ENCODE results near the gene PDCD11. TPM values are rescaled to one million over a fixed set of nuclear protein-coding genes. Genes with fewer than 3 reads are reported as not detected.

Gene PDCD11
- total RNA-seq, 4 donors from 2014 or later = 16.7 to 32.6 (median 26.2) TPM

DNA sequence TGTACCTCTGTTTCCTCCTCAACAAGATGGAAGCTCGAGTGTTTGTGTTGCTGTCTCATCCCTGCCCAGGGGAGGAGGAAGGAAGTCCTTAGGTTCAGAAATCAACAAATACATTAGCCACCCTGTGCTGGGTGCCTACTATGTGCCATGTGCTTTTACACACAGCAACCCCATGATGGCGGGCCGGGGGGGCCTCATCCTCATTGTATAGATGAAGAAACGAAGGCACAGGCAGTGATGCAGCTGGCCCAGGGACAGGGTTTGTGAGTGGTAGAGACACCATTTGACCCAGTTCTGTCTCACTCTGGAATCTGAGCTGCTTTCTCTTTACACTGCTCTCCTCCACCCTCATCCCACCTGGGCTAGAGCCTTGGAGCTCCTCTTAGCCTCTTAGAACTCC, 57.6 kb downstream of the PDCD11 start:
- DNase-seq = no peak
- no peak for TF ChIP-seq POLR2A (IDR thresholded peaks at IDR 0.05)
- TF ChIP-seq, protein P1, sequence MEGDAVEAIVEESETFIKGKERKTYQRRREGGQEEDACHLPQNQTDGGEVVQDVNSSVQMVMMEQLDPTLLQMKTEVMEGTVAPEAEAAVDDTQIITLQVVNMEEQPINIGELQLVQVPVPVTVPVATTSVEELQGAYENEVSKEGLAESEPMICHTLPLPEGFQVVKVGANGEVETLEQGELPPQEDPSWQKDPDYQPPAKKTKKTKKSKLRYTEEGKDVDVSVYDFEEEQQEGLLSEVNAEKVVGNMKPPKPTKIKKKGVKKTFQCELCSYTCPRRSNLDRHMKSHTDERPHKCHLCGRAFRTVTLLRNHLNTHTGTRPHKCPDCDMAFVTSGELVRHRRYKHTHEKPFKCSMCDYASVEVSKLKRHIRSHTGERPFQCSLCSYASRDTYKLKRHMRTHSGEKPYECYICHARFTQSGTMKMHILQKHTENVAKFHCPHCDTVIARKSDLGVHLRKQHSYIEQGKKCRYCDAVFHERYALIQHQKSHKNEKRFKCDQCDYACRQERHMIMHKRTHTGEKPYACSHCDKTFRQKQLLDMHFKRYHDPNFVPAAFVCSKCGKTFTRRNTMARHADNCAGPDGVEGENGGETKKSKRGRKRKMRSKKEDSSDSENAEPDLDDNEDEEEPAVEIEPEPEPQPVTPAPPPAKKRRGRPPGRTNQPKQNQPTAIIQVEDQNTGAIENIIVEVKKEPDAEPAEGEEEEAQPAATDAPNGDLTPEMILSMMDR (IDR thresholded peaks at IDR 0.05) = no peak
- Histone ChIP-seq H3K36me3 (peaks cover 0 to 15% (median 0%) of the 10 kb centered on the region in 3 donors), H3K4me1 (peaks cover 14 to 46% (median 23%) of the 10 kb centered on the region in 3 donors), H3K4me3 (no peak overlapping the region), H3K27ac (no peak overlapping the region), H3K9me3 (no peaks in the 10 kb centered on the region), H3K27me3 (peaks cover 0 to 3% (median 0%) of the 10 kb centered on the region in 4 donors)
- intact Hi-C loops (cut with DNase I) = no loop called here
- WGBS, 2 donors = 84 to 93% methylated on average over 3 to 4 of the region's 4 CpGs

DNA sequence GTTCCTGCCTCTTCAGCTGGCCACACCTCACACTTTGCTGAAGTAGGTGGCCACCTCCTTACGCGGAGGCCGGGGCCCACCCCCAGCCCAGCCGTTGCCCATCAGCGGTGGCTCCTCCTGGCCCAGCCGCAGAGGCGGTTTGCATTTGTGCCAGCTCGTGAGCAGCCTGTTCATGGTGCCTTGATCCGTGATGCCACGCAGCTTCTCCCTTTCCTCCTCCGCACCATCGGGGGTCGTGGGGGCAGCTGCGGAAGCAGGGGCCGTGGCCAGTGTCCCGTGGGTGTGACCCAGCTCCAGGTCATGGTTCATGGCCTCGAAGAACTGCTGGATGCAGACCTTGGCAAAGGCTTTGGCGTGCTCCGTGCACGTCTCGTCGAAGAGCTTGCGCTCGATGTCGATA, 58.8 kb downstream of the PDCD11 start:
- Histone ChIP-seq H3K27me3 (peaks cover 0 to 3% (median 0%) of the 10 kb centered on the region in 4 donors), H3K9me3 (no peaks in the 10 kb centered on the region), H3K4me1 (peaks cover 2 to 34% (median 11%) of the 10 kb centered on the region in 3 donors), H3K36me3 (peaks cover 0 to 2% (median 0%) of the 10 kb centered on the region in 3 donors), H3K27ac (no peak overlapping the region), H3K4me3 (no peak overlapping the region)
- intact Hi-C loops (cut with DNase I) = no loop called here
- 85 to 98% methylated on average over 4 to 9 of the region's 25 CpGs for WGBS, 2 donors
- TF ChIP-seq, protein P1 (IDR thresholded peaks at IDR 0.05) = no peak
- no peak for TF ChIP-seq POLR2A (IDR thresholded peaks at IDR 0.05)
- DNase-seq = no peak

DNA sequence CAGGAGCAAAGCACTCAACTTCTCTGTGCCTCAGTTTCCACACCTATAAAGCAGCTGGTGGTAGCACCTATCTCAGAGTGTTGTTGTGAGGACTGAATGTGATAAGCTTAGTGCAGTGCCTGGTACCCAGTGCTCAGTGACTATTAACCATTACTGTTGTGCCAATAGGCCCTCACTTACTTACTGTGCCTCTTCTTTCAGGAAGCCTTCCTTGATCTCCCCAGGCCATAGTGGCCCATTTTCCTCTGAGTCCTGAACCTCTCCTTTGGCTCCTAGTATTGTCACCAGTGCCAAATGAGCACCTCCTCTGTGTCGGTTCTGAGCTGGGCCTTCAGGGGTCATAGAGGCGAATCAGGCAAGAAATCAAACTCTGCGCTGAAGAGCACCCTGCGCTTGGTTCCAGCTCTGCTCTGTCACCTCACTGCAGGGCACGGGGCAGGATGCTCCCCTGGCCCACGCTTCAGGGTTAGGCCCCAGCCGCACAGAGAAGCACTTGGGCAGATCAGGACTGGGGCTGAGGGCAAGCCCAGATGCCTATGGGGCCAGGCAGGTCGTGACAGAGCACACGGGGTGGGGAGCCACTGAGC, 59.7 kb downstream of the PDCD11 start:
- H3K27ac ChIP-seq = no peak overlapping the region
- no peak for DNase-seq
- no peak overlapping the region for H3K4me3 ChIP-seq
- TF ChIP-seq POLR2A (IDR thresholded peaks at IDR 0.05) = no peak
- intact Hi-C loops (cut with DNase I) = no loop called here
- no peaks in the 10 kb centered on the region for H3K36me3 ChIP-seq
- no peaks in the 10 kb centered on the region for H3K9me3 ChIP-seq
- H3K27me3 ChIP-seq = peaks cover 0 to 3% (median 0%) of the 10 kb centered on the region in 4 donors
- H3K4me1 ChIP-seq = peaks cover 0 to 24% (median 1%) of the 10 kb centered on the region in 3 donors
- 58 to 67% methylated on average over 5 to 6 of the region's 9 CpGs for WGBS, 2 donors

DNA sequence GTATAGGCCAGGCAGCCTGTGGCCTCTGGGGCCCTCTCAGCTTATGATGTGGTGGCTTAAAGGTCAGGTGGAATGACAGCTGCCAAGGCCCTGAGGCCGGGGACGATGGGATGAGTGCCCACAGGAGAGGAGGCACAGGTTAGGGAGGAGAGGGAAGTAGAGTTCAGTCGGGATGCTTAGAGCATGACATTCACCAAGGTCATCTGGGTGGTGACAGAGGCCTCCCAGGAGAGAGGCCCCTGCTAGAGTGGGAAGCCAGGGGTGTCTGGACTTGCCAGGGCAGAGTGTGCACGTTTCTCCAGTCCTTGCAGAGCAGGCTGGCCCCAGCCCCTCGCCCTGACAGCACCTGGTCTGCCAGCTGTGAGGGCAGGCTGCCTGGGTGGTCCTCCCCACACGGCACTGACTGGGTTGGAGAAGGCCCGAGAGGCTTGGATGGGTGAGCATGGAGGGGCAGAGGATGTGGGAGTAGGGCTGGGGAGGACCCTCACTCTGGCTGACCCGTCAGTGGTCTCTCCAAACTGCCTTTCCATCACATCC, 60.8 kb downstream of the PDCD11 start:
- H3K9me3 ChIP-seq = no peaks in the 10 kb centered on the region
- intact Hi-C loops (cut with DNase I) = no loop called here
- no peak for DNase-seq

DNA sequence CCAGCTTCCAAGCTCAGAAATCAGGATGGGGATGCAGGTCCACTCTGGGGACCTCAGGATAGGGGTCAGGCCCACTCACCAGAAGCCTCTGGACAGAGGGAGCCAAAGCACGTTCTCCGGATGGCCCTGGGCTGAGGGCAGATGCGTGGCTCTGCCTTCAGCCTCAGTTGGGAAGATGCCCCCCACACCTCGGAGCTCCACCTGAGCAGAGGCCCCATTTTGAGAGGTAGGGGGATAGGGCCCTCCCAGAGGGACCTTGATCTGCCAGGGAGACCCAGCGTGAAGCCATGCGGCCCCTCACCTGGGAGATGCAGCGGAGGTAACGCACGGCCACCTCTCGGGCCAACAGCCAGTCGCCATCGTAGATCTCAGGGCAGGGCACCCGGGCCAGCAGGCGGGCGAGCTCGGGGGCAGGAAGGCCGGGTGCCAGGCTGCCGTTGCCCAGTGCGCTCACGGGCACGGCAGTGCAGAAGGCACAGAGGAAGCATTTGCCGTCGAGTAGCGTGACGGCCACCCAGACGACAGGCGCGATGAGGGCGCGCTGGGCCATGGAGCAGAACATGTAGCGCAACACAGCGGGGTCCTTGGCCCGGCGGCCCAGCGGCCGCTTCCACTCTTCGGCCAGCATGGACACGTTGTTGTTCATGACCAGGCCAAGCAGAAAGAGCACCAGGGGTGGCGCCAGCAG, 61.6 kb downstream of the PDCD11 start:
- Histone ChIP-seq H3K9me3 (no peaks in the 10 kb centered on the region), H3K4me1 (peaks cover 0 to 6% (median 0%) of the 10 kb centered on the region in 3 donors), H3K36me3 (no peaks in the 10 kb centered on the region), H3K4me3 (no peak overlapping the region), H3K27me3 (no peaks in the 10 kb centered on the region), H3K27ac (no peak overlapping the region)
- no peak for DNase-seq
- 97% methylated on average over 9 of the region's 39 CpGs; no CpG with 5 or more reads in 1 of the 2 donors for WGBS, 2 donors
- intact Hi-C loops (cut with DNase I) = no loop called here
- no peak for TF ChIP-seq POLR2A (IDR thresholded peaks at IDR 0.05)
- TF ChIP-seq, protein P1 (IDR thresholded peaks at IDR 0.05) = no peak

More for the DNA sequence above, 60.8 kb downstream of the PDCD11 start:
- peaks cover 0 to 14% (median 0%) of the 10 kb centered on the region in 3 donors for H3K4me1 ChIP-seq
- H3K4me3 ChIP-seq = no peak overlapping the region
- H3K27ac ChIP-seq = no peak overlapping the region
- peaks cover 0 to 3% (median 0%) of the 10 kb centered on the region in 4 donors for H3K27me3 ChIP-seq
- no peak for TF ChIP-seq POLR2A (IDR thresholded peaks at IDR 0.05)
- TF ChIP-seq, protein P1 (IDR thresholded peaks at IDR 0.05) = no peak
- no peaks in the 10 kb centered on the region for H3K36me3 ChIP-seq
- WGBS, 2 donors = 53 to 80% methylated on average over 2 to 6 of the region's 8 CpGs

Data from esophagus squamous epithelium (tissue), 5 donors.